Islet precursor cell (in vitro differentiated cells): ENCODE measurements around the gene SH2D4B.

ENCODE experiments used
- DNase-seq: peaks from one replicate; pipeline ENCODE4 v3.0.0-alpha.2; 2018

Gene SH2D4B

DNA sequence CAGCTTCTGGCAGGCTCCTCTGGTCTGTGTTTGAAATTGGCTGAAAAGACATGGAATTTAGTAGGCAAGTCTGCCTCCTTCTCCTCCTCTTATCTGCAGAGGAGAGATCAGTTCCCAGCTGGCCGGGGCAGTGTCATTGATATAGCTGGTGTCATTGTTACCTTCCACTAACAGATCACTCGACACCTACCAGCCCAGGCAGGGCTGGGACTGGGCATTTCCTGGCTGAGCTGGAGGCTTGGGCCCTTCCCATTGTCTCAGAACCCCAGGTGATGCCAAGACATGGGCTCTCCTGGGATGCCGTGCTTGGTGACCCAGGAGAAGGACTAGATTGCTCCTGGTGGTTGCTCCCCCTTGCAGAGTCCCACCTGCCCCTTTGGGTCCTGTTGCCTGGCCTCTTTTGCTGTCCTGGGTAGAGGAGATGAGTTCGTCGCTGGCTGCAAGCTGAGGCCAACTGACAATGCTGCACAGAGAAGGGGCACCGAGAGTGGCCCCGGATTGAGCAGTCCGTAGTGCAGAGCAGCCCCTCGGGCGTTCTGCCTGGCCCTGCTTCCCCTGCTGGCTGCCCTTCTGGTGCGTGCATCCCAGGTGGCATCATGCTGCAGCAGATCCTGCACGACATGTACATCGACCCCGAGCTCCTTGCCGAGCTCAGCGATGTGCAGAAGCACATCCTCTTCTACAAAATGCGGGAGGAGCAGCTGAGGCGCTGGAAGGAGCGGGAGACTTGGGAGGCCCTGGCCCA is at the start of gene SH2D4B:
Gene SH2D4B (plus strand): TSS at position 167 of the 745 bp plus-strand sequence. CDS start 430 bp downstream, at position 597.
- DNase-seq = peak; percentile 58

GRCh38 chr10:80488539-80489066 is 49.1 kb upstream of the SH2D4B start:
- DNase-seq = no peak

DNA sequence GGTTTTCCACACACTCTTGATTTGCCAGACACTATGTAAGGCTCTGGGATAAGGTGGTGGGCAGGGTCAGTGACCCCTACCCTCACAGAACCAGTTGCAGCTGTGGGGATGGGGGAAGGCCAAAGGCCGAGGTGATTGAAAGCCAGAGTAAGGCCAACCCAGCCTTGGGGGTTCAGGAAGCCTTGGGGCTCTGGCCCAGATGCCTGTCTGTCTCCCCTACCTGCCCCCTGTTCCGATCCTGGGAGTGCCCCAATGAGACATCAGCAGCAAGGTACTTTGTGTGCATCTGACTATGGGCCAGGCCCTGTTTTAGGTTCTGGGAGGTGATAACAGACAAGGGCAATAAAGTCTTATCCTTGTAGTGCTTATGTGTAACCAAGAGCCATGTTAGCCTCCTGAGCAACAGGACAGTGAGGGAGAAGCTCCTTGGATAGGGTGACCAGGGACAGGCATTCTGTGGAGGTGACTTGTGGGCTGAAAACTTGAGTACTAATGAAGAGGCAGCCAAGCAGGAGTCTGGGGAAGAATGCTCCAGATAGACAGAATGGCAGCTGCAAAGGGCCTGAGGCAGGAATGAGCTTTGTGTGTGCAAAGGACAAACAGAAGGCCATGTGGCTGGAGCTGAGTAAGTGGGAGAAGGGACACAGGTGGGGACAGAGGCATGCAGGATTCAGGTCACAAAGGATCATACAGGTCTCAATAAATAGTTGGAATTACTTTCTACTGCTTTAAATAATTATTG is 48.2 kb upstream of the SH2D4B start:
- DNase-seq = no peak

DNA sequence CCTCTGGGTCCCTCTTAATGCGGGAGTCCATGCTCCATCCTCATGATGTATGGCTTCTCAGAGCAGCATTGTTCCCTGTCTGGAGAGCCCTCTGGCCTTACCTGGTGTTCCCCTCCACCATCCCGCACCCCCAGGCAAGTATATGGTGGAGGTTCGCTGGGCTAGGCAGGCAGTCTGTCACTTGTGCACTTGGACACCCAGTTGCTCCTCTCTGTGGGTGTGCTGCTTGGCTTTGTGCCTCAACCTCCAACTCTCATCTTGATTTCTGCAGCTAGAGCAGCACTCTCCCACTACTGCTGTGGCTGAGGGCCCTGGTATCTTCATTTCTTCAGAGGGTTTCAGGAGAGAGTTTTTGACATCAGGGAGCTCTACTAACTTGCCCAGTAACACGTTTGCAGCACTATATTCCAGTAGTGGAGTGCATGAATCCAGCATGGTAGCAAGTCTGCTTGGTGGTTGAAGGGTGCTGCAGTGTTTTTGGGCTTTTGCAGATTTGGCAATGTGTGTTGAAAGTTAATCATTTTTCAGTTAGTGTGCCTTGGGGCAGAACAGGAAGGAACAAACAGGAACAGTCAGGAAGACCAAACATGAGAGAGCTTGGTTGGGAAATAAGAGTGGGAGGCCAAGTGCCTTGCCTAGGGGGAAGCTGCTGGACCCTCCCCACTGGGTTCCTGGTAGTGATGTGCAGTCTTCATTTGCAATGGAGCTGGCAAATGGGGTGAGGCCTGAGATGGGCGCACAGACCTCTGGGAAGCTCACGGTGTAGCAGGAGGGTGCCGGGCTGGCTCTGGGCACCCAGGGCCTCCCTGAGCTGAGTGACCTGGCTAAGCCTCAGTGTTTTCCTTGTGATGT is 46.2 kb upstream of the SH2D4B start:
- no peak for DNase-seq

- no peak for DNase-seq
These were observed 44.7 kb upstream of the SH2D4B start for GRCh38 chr10:80492848-80493521.

DNA sequence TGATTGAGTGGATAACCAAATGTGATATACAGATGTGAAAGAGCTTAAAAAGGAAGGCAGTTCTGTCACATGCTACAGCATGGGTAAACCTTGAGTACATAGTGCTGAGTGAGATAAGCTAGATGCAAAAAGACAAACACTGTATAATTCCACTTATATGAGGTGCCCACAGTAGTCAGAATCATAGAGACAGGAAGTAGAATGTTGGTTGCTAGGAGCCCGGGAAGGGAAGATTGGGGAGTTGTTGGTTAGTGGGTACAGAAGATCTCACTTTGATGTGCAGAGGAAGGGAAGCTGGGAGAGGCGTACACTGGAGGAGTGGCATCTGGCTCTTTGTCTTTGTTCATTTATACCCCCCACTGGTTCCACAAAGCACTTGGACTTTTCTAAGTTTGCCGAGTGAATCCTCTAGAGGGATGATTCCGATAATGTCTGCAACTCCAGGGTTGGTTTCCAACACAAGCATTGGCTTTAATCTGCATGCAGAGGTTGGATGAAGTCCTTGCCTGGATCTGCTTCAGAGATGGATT is 44.1 kb upstream of the SH2D4B start:
- DNase-seq = no peak

DNA sequence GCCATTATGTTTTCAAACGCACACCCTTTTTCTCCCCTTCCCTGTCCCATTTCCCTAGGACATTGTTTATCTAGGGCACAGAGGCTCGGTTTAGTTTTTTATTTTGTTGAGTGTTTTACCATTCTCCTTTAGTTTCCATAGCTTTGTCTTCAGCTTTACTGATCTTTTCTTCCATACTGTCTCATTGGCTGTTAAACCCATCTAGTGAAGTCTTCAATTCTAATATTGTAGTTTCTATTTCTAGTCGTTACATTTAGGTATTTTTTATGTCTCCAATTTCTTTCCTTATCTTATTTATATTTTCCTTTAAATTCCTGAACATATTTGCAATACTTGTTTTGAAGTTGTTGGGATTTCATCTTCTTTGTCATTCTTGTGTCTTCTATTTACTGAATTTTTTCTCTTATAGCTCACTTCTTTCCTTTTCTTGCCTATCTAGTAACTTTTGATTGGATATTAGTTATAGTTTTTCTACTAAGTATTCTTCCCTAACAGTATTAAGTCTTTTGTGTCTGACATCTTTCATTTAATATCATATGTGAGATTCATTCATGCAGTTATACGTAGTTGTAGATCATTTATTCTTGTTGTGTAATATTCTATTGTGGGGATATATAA is 41.0 kb upstream of the SH2D4B start:
- DNase-seq = no peak

DNA sequence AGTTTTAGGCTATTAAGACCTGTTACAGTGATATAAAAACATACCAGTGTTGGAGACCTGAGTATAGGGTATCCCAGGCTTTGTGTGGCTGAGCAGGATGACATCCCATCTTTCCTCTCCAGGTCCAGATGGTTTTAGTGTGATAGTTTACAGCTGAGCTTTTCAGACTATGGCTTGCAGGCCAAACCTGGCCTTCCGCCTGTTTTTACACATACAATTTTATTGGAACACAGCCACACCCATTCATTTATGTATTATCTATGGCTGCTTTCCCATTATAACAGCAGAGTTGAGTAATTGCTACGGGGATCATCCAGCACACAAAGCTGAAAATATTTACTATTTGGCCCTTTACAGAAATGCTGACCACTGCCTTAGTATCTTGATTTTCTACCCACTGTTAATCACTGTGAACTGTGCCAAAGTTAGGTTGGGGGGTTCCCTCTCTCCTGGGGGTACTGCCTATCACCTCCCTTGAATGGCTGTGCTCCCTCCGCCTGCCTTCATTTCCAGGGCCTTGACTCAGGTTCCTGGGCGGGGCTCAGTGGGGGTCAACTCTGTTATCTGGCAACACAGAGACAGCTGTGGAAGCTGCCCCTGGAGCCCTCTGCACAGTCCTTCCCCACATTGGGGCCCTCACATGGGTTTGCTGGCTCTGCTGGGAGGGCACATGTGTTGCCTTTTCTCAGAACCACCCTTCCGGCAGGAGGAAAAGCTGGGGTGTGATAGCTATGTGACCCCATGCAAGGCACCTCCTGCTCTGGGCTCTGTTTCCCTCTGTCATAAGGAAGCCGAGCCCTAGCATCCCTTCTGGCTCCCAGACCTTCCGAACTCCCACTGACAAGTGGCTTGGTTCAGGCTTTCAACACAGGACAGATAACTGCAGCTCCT is 40.3 kb upstream of the SH2D4B start:
- DNase-seq = no peak

DNA sequence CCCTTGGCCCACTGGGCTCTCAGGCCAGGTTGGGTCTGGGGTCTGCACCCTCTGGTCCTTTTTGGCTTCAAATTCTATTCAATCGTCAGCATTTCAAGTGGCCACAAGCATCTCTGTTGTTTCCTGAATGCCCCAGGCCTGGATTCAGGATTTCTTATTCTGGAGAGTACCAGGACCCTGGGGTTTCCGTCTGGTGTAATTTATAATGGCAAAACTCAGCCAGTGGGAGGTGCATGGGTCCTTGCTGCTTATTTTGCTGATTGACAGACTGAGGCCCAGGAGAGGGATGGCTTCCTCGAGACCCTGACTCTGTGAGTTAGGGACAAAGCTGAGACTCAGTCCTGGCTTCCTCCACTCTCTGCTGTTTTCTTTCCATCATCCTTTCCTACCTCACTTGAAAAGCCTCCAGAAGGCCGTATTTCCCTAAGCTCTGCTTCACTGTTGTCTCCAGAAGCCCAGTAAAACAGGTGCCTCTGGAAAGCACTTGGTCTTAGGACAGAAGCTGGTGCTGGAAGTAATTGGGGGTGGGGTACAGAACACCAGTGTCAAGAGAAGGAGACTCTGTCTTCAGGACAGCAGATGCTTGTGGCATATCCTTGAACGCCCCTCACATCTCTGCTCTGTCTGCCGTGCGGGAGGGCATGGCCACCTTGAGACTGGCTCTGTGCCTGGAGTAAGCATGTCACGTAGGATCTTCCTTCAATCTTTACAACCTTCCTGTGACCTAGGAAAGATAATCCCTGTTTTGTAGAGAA is 39.4 kb upstream of the SH2D4B start:
- DNase-seq = peak; percentile 51

GRCh38 chr10:80498833-80499741 is 38.6 kb upstream of the SH2D4B start:
- peak; percentile 97 for DNase-seq

DNA sequence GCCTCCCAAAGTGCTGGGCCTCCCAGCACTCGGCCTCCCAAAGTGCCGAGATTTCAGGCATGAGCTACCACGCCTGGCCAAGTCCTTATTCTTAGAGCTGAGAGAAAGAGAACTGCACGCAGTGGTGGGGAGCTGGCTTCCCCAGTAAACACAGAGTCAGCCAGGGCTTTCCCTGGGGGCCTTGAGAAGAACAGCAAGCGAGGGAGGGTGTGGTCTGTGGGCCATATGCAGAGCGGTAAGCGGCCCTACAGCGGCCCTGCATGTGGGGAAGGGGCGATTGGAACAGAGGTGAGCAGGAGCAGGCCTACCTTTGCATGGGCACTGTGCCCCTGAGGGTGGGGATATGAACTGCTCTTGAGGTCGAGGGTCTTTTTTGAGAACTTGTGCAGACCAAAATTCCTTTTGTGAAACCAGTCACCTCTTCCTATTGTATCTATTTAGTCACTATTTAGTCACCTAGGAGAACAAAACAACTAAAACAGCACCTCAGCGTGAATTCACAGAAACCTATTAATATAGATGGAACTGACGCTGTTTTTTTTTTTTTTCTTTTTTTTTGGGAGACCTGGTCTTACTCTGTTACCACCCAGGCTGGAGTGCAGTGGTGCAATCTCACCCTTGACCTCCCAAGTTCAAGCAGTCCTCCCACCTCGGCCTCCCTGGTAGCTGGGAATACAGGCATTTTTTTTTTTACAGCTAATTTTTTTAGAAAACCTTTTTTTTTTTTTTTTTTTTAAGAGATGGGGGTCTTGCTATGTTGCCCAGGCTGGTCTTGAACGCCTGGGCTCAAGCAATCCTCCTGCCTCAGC is 36.9 kb upstream of the SH2D4B start:
- peak; percentile 57 for DNase-seq

- DNase-seq = peak; percentile 82
These were observed 36.3 kb upstream of the SH2D4B start for GRCh38 chr10:80501381-80501912.

DNA sequence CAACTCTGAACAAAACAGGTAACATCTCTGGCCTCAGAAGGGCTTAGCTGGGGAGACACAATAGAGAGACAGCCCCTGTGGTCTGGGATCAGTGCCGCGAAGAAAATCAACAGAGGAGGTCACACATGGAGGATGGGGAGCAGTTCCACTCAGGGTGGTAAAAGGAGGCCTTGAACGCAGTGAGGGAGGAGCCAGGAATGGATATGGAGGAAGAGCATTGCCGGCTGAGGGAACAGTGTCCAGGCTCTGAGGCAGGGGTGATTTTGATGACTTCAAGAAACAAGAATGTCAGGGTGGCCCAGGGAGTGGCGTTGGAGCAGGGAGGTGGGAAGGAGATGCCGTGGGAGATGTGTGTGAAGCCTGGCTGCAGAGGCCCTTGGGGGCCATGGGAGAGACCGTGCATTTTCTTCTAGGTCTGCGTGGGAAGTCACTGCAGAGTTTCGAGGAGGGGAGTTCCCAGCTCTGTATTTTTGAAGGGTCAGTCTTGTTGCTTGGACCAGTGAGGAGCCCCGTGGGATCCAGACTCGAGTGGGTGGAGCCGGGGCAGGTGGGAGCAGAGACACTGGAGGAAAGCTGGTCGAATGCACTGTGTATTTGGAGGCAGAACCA is 35.7 kb upstream of the SH2D4B start:
- DNase-seq = peak; percentile 85

DNA sequence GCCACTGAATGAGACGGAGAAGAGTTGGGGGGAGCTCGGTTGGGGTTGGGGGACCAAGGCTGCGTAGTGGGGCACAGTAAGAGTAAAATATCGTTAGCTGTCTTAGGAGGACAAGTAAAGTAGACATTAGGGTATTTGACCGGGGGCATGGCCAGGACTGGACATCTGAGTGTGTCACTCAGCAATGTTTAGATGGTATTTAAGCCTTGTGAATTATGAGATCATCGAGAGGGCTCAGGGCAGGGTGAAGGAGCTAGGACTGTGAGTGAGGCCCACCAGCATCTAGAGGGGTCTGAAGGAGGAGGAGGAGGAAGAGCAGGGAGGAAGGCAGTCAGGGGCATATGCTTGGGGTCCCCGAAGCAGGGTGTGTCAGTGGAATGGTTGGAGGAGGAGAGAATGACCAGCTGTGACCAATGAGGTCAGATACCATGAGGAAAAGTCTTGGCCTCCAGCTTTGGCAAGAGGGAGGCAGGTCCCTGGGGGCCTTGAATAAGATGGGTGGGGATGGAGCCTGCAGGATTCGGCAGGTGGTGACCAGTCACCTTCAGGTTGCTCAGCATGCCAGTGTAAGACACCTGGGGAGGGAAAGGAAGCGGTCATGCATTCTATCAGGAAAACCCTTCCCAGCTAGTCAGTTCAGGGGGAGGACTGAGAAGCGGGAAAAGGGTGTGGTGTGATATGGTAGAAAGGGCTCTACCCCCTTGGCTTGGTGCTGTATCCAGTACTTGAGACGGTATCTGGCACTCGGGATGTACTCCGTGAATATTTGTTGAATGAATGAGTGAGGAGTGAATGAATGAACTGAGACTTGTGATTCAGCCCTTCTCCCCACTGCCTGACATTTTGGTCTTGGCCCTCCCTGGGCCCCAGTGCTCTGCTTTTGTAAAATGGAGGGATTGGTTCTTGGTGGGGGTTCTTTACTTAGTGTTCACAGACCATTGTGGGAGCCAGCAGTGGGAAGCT is 34.8 kb upstream of the SH2D4B start:
- no peak for DNase-seq

DNA sequence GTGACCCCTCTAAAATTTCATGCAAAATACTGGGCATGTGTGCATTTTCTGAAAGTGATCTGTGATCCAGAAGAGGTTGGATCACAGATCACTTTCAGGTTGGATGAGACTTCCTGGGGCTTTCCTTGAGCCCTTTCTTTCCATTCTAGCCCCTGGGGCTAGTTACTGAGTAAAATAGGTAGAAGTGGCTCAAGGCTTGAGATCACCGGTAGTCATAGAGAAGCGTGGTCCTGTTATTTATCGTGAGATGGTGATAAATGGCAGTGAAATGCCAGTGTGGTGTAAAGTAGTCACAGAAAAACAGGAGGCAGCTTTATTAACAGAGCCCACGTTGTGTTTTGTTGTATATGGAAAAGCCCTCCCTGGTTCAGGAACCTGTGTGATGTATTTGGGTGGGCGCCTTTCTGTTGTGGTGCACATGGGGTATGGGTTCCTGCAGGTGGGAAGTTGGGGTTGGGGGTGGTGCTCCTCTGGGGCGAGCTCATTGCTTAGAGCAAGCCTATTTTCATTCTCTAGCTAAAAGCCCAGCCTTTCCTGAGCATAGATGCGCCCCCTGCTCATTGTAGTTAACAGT is 34.0 kb upstream of the SH2D4B start:
- DNase-seq = no peak
